ENCODE measurements around the gene TMEM187.

TMEM187 gene

DNA sequence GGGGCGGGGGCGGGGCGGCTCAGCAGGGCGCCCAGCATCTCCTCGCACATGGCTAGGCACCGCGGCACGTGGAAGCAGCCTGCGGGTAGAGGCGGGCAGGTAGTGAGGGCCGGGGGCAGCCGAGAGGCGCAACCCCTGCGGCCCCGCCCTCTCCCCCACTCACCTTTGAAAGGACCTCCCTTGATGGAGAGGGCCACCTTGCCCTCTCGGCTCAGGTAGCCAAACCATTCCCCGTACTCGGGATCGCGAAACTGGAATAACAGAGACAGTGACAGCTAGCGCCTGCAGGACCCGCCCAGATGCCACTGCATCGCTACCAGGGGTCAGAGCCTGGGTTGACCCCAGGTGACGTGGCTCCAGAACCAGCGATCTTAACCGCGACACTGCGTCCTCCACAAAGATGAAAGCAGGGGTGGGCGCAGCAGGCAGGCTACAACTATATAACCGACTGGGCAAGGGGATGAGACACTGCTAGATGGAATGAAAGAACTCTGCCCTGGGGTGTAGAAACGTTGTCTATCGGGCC lies 37.2 kb upstream of the TMEM187 start:
- no peak for DNase-seq

DNA sequence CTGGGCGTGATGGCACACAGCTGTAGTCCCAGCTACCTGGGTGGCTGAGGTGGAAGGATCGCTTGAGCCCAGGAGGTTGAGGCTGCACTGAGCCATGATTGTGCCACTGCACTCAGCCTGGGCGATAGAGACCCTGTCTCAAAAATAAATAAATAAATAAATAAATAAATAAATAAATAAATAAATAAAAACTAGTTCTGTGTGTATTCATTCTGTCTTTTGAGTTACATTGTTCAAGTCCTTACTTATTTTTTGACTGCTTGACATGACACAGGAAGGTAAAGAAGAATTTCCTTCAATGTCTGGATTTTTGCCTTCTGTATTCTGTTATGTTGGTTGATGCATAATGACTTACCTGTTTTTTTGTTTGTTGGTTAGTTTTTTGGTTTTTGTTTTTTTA lies 35.5 kb upstream of the TMEM187 start:
- no peak for DNase-seq

DNA sequence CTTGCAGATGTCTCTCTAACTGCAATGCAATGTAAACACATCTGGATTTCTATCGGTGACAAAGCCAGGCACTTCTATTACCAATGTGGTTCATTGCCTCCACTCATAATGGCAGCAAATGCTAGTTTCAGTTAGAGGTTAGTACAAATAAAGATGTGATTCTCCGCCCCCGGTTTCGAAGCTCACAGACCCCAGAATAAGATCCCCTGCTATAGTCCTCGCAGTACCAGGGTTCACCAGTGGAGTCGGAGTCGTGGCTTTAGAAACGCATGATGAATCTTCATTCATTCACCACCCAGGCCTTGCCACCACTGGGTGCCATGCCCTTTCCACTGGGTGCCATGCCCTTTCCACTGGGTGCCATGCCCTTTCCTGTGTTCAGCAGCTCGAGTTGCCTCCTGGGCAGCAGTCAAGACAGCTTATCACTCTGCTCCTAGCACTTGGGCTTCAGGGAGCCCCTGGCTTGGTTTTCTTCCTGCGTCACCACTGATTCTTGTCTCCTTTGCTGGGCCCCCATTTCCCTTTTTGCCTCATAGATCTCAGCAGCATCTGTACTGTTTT lies 34.2 kb upstream of the TMEM187 start:
- no peak for DNase-seq

DNA sequence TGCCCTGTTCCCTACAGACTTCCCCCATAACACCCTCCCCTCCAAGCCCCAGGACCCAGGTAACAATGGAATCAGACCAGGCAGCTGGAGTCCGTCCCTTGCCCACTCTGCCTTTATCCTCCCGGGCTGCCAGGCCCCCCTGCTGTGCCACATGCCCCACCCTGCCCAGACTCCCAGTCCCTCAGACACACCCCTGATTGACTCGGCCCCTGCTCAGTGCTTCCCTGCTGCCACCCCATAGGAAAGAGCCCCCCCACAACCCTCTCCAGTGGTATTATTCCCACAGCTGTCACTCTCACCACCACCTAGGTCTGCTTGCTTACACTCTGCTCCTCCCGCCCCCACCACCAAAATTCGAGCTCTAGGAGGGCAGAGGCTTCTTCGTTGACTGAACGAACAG lies 33.0 kb upstream of the TMEM187 start:
- DNase-seq = no peak

DNA sequence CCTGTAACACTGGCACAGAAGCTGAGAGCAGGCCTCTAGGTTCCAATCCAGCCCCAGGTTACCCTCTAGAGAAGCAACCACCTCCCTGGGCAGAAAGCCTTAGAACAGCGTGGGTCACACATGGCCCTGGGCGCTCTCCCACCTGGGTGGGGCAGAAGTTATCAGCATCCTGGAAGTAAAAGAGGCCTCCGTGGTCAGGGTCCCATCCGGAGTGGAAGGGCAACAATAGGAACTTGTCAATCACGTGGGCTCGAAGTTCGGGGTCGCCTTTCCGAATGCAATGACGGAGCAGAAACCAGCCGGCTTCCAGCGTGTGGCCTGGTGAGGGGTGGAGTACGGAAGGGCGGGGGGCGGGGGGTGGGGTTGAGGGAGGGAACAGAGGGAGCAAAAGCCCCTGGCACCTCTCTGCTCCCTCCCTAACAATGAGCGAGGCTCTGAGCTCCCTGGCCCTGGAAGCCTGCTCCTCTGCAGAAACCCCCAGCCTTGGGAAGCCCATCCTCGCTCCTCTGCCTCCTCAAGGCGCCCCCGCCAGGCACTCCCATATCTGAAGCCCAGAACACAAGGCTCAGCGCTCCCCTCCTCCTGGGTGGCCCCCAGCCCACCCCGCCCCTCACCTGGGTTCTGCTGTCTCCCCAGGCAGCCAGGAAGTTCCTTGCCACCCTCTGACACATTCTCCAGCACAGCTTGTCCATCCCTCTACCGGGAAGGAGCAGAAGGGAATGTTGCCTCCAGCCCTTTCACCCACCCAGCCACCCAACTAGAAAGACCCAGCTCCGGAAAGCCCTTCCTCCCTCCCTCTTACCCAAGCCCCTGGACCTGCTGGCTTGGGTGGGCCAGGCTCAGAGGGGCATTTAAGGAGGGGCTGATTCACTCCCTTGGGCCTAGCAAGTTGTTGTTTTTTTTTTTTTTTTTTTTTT lies 31.0 kb upstream of the TMEM187 start:
- DNase-seq = no peak

DNA sequence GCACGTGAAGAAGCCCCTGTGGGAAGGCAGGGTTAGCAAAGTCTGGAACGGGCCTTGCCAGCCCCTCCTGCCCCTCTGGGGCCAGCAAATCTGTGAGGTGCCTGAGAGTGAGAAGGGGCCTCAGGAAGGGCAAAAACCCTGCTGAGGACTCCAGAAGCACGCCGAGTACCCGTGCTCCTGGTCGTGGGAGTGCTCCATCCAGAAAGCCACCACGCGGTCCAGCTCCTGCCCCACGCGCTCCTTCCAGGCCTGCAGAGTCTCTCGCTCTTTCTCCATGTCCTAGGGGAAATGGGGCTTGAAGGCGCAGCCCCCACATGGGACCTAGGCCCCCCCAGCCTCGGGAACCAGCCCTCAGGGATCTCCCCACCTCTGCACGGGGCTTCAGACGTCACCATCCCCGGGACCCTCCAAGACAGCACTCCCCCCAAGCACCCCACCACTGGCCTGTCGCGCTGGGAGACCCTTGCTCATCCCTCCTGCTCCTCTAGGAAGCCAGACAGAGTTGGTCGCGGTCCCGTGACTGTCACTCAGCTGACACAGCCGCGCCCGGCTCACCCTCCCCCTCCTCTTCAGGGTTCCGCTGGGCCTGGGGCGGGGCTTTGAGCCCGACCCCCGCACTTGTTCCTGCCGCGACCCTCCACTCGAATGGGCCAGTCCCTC lies 28.3 kb upstream of the TMEM187 start, which contains the start of gene RENBP:
Gene RENBP, minus strand, starts transcription at position 504 of the 660 bp plus-strand sequence. Its CDS starts 33 bp downstream, at position 471.
- DNase-seq = no peak

DNA sequence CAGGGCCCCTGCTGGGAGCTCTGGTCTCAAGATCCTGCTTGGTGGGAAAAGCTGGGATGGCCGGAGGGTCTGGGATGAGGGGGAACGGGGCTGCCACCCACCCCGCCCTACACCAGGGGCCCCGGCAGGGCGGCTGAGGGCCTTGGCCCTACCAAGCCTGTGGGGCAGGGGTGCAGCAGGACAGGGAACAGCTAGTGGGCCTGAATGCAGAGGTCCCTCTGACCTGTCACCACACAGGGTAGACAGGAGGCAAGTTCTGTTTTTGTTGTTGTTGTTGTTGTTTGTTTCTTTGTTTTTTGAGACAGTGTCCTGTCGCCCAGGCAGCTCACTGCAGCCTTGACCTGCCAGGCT lies 27.8 kb upstream of the TMEM187 start:
- no peak for DNase-seq

DNA sequence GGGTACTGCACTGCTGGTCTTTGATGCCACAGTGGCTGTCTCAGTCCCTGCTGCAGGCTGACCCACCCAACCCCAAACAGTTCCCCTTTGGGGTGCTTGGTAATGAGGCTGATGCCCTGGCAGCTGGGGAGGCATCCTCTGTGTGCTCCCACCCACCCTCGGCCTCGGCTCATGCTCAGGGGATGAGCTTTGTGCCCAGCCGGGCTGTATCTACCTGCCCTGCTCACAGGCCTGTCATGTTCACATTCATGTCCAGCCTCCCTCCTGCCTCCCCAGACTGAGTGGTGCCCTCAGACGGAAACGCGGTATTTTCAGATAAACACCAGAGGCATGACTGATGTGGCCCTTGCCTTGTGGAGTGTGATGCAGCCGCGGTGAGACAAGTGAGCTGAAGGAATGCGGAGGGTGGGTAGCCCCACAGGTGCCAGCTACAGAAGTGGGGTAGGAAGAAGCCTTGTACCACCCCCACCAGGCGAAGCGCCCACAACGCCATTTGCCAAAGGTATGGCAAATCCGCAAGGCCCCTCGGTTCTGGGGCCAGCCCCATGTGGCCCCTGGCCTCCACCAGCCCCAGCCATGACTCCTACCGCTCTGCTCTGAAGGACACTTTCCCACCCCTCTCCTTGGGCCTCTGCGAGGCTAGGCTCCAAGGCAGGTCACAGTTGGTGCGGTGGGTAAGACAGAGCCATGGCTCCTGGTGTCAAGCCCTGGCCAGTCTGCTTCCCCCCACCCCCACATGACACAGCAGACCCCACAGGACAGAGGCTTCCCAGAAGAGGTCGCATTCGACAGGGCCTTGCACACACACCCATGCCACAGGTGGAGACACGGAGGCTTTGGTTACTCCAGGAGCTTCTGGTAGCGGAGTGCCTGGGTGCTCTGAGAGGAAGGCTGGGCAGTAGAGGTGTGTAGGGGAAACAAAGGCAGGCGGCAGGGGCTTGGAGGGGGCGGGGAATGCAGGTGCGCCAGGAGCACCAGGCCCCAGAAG lies 26.3 kb upstream of the TMEM187 start:
- no peak for DNase-seq

DNA sequence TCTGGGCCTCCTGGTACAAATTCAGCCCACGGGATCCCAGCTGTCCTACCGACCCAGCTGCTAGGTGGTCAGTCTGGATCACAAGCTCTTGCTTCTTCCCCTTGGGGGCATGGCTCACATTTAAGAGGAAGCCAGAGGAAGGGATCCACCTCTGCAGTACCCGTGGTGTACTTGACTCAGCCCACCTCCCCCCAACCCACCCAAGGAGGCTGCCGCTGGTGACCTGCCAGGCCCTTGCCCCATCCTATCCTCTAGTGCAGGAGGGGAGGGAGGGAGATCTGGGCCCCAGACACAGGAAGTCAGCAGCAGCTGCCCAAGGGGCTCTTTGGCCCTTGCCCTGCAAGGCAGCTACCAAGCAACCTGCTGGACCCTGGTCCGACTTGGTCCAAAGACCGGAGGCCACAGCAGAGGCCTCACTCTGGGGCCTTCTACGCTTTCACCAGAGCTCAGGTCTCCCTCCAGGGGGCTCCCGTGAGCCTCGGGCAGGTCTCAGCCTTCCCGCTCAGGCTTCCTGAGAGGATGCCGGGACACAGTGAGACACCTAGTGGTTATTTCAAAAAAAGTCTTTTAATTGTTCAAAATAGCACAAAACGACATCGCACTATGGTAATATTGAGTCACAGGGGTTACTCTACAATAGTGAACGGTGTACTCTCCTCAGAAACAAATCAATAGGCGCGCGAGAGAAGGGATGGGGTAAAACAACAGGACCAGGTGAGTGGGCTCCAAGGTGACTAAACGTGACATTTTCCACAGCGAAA lies 25.4 kb upstream of the TMEM187 start:
- DNase-seq = peak; percentile 66

DNA sequence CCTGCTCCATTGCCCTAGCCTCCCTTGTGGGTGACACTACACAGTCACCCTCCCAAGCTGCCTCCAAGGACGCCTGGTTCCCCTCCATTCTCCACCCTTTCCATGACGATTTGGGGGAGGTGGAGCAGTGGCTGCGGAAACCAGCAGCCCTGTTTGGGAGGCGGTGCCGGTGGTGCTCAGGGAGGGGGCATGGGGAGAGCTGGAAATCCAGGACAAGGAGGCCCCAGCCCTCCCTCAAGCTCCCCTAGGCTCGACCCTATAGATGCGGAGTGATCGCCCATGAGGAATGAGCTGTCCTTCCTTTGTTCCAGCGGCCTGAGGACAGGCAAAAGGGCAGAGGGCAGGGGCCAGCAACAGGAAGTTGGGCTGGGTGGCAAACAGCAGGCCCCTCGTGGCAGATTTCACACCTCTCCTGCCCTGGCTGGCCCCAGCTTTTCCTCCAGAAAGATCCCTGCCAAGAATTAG lies 24.5 kb upstream of the TMEM187 start:
- no peak for DNase-seq

DNA sequence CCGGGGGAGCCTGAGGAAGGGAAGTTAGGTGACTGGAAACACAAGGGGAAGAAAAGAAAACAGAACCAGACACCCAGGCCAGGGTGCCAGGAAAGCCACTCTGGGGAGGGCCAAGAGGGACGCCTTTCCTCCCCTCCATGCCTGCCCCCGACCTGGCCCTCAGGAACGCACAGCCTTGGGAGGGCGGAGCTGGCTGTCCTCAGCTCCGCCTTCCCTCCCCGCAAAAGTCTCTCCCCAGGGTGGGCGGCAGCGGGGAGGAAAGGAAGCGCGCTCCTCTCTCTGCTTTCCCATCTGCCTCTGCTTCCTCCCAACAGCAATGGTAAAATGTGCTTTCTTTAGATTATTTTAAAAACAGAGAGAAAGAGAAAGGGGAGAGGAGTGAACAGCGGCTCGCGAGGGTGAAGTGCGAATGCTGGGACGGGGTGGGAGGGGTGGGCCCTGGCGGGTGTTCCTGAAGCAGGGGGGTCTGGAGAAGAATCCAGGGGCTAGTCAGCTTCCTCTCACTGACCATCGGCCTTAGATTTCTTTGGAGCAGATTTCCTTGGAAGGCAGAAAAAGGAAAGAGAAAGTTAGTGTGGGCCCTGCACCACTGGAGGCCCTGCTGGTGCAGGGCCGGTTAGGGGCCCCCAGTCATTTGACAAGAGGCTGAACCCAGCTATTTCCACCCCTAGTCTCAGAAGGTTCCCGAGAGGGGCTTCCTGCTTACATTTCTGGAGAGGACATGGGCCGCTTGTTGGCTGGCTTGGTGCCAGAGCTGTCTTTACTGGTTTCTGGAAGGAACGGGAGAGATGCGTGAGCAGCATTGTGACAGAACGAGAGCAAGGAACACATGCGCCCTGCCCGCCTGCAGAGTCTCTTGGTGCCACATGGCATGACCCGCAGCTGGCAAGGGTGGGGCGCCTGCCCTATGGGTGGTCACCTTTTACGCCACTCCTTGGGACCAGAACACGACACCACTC lies 23.4 kb upstream of the TMEM187 start:
- DNase-seq = no peak

DNA sequence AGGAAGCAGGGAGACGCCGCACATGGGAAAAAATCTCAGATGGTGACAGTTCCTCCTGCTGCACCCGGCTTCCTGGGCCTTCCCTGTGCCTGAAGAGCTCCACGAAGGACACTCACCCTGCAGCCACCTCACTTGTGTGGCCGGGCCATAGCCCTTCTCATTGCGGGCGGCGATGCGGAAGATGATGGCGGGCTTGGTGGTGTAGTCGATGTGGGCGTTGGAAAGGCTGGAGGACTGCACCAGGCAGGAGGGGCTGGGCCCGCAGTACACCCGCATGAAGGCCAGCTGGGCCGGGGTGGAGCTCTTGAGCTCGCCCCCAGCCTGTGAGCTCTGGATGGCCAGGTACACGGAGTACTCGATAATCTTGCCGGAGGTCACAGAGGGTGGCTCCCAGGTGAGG lies 22.4 kb upstream of the TMEM187 start:
- no peak for DNase-seq

DNA sequence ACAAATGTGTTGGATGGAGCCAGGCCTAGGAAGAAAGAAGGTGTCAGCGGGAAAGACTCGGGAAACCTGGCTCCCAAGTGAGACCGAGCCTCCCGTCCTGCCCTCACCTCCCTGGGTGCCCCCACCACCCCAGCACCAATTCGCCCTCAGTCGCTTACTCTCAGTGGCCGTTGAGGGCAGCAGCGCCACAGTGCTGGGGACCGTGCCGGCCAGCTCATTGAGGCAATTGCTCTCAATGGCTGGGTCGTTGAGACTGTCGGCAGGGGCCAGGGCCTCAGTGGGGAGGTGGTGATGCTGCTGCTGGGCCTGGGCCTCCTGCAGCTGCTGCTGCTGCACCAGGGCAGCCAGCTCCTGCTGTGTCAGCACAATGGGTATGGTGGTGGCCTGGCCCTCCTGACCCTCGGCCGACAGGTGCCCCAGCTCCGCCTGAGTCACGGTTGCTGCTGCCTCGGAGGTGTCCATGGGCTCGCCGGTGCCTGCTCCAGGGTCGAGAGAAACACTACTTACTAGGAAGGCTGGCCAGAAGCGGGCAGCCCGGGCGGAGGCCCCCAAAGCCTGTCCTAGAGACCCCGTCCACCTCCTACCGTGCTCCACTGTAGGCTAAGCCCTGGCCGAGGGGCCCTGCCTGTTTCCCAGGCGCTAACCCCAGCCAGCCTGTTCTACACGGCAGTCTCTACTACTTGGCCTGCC lies 20.7 kb upstream of the TMEM187 start:
- DNase-seq = no peak

DNA sequence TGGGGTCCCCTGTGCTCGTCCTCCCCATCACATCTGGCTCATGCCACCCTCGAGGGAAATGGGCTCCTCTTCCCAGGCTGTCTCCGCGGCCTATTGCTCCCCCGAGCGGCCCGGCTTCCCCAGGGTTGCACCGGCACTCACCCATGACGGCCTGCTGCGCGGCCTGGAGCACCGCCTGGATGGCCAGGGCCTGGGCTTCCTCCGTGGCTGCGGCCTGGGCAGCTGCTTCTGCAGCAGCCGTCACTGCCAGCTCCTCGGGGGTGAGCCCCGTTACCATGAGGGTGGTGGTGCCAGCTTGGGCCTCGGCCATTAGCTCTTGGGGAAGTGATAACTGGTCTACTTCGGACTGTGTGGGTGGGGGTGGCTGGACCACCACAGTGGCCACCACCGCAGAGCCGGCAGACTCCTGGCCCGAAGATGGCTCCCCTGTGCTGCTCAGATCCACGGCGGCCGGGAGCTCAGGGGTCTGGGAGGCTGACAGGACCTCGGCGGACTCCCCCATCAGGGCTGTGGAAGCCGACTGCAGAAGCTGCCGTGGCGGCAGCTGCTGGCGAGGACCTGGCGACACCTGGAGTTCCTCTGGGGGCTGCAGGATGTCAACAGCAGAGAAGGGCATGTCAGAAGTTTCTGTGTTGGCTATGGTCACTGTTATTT lies 20.1 kb upstream of the TMEM187 start:
- no peak for DNase-seq

DNA sequence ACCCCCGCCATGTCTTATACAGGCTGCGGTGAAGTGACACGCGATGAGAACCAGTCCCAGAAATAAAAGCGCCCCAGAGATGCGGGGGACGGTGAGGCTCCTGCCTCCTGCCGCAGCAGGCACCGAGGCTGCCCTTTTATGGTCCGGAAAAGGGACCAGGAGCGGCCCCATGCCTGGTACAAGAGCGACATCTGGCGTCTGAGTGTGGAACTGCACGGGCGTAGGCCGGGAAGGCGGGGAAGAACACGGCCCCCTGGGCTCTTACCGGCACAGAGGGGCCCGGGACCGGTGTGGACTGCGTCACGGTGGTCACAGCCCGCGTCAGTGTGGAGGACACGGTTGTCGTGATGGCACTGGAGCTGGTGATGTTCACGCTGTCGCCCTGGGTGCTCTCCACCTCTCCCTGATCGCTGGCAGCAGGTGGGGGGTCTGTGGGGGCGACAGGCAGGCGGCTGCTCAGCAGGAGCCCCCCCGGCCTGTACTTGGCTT lies 19.2 kb upstream of the TMEM187 start:
- peak; percentile 63 for DNase-seq

DNA sequence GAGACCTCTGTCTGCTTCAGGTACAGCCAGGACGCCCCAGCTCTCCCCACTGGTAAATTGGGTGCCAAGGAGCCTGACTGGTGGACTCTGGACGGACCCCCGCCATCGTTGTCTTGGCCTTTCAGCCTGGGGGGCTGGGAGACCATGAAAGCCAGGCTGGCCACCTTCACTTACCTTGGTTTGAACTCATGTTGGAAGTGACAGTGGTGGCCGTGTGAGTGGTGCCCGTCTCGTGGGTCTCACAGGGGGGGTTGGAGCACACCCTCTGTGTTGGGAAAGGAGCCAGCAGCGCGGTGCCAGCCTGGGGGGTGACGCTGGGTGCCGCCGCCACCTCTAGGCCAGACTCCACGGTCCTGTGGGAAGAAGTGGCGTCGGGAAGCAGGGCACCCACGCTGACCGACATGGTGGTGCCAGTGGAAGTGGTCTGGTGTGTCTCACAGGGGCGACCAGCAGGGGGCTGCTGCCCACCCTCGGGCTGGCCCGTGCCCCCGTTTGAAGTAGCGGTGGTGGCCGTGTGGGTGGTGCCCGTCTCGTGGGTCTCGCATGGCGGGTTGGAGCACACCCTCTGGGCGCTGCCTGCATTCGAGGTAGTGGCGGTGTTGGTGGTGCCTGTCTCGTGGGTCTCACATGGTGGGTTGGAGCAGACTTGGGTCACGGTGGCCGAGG lies 18.5 kb upstream of the TMEM187 start:
- no peak for DNase-seq

DNA sequence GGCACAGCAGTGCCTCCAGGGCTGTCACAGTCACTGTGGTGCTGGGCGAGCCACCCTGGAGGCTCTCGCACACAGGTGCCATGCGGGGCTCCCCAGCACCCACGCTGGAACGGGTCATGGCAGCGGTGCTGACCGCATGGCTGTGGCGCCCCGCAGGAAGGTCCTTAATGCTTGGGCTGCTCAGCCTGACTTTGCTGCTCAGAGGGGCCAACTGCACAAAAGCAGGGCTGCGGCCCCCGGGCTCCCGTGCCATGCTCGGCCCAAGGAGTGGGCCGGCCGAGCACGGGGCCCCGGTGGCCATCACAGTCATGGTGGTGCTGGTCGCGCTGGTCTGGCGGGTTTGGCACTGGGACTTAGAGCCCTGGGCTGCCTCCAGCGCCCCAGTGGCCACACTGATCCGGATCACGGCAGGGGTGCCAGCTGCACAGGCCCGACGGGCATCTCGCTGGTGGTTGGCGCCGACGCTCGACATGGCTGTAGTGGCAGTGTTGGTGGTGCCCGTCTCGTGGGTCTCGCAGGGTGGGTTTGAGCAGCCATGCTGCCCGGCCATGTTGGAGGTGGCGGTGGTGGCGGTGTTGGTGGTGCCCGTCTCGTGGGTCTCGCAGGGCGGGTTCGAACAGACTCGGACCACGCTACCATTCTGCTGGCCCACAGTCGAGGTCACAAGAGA lies 17.9 kb upstream of the TMEM187 start:
- DNase-seq = no peak

DNA sequence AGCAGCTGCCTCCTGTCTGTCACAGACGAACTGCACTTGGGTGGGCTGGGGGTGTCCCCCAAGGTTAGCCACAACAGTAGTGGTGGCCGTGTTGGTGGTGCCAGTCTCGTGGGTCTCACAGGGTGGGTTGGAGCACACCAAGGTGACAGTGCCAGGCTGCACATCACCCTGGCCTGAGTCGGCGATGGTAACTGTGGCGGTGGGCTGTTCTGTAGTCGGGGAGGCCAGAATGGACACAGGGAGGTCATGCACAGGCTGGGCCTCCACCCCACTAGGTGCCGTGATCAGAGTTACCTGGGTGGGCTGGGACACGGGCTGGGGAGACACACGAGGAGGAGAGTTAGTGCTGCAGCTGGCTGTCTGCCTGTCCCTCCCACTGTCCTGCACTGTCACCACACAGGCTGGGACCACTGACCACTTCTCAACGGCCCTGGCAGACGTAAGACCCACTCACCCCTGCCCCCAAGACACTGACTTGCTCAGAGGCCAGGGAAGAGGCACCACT lies 17.3 kb upstream of the TMEM187 start:
- no peak for DNase-seq
